Right kidney (tissue), 9 donors: ENCODE data around the gene NKRF.
"Not testable (repeated sequence)": the region's sequence is repeated elsewhere in the genome, so short reads cannot be mapped to it uniquely, and the experiment has no call there.

Source experiments
- DNase-seq: peaks from one replicate; pipeline ENCODE4 v3.0.0-alpha.2; 2016
- long read RNA-seq, 8 donors: transcript quantifications; one replicate each; lab custom pipeline, GENCODE V29; 2026

The NKRF gene
- long read RNA-seq, donor 1, partial matches to known transcripts, result 0 of 1 reads
- long read RNA-seq, donor 1, other reads (novel, unspliced or antisense), result 0 of 1 reads
- long read RNA-seq, donor 2, partial matches to known transcripts, result 0 of 1 reads
- long read RNA-seq, donor 2, other reads (novel, unspliced or antisense), result 0 of 1 reads
- long read RNA-seq, donor 3, partial matches to known transcripts, result 0 of 2 reads
- long read RNA-seq, donor 3, other reads (novel, unspliced or antisense), result 0 of 2 reads
- long read RNA-seq, donor 4, transcript NKRF-201 (3 exons, 3,817 nt), result major isoform, 7 of 9 reads
- long read RNA-seq, donor 4, partial matches to known transcripts, result 0 of 9 reads
- long read RNA-seq, donor 4, other reads (novel, unspliced or antisense), result 0 of 9 reads
- long read RNA-seq, donor 5, partial matches to known transcripts, result 0 of 3 reads
- long read RNA-seq, donor 5, other reads (novel, unspliced or antisense), result 0 of 3 reads
- long read RNA-seq, donor 6, transcript NKRF-201 (3 exons, 3,817 nt), result major isoform, 6 of 8 reads
- long read RNA-seq, donor 6, partial matches to known transcripts, result 0 of 8 reads
- long read RNA-seq, donor 6, other reads (novel, unspliced or antisense), result 0 of 8 reads
- long read RNA-seq, donor 7, transcript NKRF-201 (3 exons, 3,817 nt), result major isoform, 6 of 7 reads
- long read RNA-seq, donor 7, partial matches to known transcripts, result 0 of 7 reads
- long read RNA-seq, donor 7, other reads (novel, unspliced or antisense), result 0 of 7 reads
- long read RNA-seq, donor 8, transcript NKRF-205 (2 exons, 3,741 nt), result major isoform, 6 of 10 reads
- long read RNA-seq, donor 8, partial matches to known transcripts, result 0 of 10 reads
- long read RNA-seq, donor 8, other reads (novel, unspliced or antisense), result 0 of 10 reads

GRCh38 chrX:119606280-119607017 lies at the start of gene NKRF:
Gene NKRF (minus strand): TSS chrX:119606424.
- peak; percentile 76 for DNase-seq

DNA sequence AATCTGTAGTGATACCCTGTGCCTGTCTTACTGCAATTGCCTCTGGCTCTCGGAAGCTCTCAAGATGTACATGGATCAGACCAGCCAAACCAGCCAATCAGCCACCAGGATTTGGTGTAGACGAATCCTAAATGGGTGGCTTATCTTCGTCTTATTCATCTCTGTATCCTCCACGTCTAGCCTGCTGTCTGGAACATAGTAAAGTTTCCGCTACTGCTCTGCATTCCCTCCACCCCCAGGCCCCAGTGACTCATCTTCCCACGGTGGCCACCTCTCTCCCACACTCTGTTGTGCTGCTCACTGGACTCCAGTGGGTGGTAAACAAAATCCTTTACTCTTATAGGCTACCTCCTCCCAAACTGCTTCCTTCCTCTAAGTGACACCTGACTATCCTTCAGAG lies 48.9 kb upstream of the NKRF start:
- DNase-seq, result no peak

DNA sequence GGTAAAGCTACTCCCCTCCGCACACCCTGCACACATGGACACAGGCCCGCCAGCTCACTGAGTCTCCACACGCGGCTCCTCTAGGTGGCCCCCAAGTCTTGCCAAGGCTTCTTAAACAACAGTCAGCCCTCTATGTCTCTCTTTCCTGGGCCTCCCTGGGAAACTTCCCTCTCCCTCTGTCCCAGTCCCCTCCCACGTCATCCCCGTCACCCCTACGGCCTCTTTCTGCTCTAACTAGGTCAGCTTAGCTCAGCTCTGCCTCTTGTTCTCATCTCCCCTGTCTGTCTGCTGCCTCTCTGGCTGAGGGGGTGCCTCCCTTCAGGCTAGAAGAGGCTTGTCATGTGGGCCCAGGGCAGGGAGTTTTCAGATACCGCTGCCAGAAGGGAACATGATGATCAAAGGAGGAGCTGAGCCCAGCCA lies 47.9 kb upstream of the NKRF start:
- DNase-seq, result peak; percentile 35

DNA sequence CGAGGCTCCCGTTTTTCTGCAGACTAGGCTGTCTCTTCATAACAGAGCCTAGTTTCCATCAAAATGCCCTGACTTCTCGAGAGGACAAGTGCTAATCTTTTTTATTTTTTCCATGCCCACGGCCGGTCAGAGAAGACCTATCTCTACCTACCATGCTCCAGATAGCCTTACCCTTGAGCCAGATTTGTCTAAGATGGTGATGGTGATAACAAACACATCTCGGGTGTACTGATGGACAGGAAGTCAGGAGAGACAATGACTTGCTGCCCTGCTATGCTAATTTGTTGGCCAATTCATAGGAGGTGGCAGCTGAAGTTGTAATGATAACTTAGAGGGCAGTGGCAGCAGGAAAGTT lies 42.2 kb upstream of the NKRF start:
- DNase-seq, result no peak

DNA sequence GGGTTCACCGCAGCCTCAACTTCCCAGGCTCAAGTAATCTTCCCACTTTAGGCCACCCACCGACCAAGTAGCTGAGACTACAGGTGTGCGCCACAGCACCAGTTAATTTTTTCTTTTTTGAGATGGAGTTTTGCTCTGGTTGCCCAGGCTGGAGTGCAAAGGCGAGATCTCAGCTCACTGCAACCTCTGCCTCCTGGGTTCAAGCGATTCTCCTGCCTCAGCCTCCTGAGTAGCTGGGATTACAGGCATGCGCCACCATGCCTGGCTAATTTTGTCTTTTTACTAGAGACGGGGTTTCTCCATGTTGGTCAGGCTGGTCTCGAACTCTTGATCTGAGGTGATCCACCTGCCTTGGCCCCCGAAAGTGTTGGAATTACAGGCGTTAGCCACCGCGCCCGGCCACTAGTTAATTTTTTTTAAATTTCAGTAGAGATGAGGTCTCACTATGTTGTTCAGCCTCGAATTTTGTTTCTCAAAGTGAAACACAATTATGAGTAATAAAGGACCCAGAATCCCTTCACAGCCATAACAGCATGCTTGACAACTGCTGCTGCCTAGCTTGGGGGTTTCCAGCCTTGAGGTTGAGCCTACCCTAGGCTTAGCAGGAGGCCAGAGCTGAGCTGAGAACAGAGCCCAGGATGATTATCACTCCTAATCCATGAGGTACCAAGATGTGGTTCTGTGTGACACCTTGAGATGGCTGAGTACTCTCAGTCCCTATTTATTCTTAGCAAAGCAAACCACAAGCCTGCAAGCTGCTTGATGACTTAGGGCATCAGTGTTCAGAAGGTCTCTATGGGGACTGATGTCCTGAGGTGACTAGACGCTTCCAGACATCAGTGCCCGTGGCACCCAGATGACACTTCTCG lies 41.6 kb upstream of the NKRF start:
- no peak for DNase-seq

GRCh38 chrX:119647089-119647488 lies 40.9 kb upstream of the NKRF start:
- DNase-seq, result no peak

DNA sequence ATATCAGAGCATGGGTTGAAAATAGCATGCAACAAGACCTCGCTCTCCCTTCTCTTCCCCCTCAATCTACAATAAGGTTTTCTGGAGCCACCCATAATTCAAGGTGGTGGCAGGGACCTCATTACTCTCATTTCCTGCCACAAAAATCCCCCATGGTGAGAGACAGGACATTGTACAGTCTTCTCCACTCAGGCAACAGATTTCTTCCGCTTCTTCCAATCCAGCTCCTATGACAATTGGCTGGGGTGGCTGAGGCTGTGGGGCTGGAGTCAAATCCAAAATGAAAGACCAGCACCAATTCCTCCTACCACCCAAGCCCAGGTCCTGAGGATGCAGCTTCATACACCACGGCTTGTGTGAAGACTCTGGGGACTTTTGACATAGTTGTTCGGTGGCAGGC lies 40.3 kb upstream of the NKRF start:
- no peak for DNase-seq

DNA sequence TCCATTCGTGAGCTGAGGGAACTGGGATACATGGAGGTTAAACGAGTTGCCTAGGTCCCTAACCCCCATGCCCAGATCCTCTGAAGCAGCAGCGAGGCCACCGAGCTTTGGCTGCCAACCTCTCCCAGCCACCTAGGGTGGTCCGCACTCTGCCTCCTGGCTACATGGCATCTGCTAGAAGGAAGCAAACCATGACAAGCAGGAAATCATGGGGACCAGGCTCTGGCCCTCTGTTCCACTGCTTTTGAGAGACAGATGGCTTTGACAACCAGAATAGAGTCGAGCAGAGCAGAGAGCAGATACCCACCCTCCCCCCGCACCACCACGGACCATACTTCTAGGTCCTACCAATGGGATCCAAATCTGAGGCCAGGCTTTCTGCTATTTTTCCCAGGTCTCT lies 37.5 kb upstream of the NKRF start:
- no peak for DNase-seq

GRCh38 chrX:119640731-119641170 lies 34.5 kb upstream of the NKRF start:
- no peak for DNase-seq

DNA sequence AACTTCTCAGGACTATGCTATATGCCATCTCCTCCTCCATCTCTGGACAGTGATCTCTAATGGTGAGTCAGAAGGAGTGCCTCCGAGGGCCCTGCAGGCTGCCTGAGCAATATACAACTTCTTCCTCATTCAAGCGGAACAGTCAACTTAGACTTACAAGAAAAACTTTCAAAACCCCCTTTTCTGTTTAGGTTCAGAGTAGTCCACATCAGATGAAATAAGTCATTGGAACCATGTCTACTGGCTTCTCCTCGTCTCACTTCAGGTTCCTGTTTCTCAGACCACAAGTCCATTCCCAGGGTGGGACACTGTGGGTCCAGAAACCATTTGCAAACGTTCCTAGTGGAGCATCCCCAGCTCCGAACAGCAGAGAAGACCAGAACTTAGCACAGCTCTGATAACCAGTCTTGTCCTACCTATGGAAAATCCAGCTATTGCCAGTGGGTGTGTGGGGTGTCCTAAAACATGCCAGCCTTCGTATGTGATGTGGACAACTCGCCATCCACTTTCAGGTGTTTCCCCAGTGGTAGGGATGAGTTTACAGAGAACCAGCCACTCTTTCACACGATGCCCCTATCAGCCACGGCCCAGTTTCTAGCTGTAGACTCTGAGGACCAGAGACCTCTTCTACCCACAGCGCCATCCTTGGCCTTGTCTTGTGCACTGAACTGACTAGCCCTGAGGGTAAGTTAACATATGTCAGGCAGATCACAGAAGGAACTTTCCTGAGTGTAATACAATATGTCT lies 32.7 kb upstream of the NKRF start:
- DNase-seq, result no peak

- not testable (repeated sequence) for DNase-seq
Measured at GRCh38 chrX:119637421-119637820, 31.2 kb upstream of the NKRF start.

DNA sequence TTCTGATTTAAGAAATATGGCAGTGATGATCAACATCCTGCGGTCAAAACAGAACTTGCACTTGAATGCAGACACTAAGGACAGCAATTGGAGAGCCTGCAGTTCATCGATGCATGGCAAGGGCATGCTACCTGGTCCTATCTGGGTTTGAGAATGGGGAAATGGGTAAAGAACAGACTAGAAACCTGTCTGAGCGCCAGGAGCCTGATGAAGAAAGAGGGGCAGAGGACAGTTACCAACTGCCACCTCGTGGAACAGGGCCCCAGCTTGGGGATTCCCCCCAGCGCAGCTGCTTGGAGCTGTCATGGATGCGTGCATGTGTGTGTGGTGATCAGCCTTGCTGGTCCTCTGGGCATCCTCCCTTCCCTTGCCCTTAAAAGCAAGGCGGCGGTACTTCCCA lies 30.2 kb upstream of the NKRF start:
- no peak for DNase-seq

DNA sequence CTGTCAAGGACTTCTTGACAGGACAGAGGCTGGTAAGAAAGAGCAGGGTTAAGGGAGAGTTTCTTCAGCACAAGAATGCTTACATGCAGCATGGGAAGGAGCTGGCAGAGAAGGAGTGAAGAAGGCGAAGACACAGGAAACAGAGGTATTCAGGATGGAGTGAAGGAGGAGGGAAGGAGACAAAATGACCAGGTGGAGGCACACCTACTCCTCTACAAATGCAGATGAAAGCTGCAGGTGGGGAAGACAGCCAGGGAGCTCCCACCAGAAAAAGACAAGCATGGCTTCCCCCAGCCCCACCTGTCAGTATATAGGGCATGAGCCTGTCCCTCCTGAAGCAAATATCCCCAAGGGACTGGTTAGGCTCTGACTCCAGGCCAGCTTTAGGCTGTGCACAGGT lies 29.6 kb upstream of the NKRF start:
- DNase-seq, result no peak

DNA sequence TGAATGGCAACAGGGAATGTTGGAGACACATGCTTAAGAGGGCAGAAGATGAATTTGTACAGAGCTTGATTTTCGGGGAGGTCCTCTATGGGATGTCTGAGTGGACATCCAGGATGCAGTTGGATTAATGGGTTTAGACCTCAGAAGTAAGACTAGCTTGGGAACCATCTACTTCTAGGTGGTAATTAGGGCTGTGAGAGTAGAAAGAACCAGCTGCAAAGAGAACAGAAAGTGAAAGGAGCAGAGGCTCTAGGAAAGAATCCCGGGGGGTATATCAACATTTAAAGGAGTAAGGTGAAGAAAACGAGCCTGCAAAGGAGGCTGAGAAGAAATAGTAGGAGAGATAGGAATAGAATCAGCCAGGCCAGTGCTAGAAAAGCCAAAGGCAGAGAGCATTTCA lies 29.0 kb upstream of the NKRF start:
- DNase-seq, result no peak

- no peak for DNase-seq
Measured at GRCh38 chrX:119625843-119626242, 19.6 kb upstream of the NKRF start.

- no peak for DNase-seq
Measured at GRCh38 chrX:119624951-119625668, 18.9 kb upstream of the NKRF start.

DNA sequence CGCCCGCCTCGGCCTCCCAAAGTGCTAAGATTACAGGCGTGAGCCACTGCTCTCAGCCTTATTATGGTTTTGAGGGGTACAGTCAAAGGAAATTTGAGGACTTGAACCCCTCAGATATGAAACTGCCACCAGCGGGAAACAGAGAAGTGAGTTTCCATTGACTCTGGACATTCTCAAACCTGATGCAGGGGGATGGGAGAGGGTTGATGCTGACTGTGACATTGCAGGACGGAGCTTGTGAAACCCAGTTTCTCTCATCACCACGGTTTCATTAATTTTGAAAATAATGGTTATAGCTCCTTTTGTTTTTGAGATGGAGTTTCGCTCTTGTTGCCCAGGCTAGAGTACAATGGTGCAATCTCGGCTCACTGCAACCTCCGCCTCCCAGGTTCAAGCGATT lies 18.2 kb upstream of the NKRF start:
- no peak for DNase-seq

- DNase-seq, result peak; percentile 14
Measured at GRCh38 chrX:119622356-119623232, 16.4 kb upstream of the NKRF start.

- no peak for DNase-seq
Measured at GRCh38 chrX:119618439-119618838, 12.2 kb upstream of the NKRF start.
